Left colon (tissue), 2 donors: Measurements from ENCODE around the gene SIX2. TPM values are rescaled to one million over a fixed set of nuclear protein-coding genes. Genes with fewer than 3 reads are reported as not detected.
"Not testable (repeated sequence)": the region's sequence is repeated elsewhere in the genome, so short reads cannot be mapped to it uniquely, and the experiment has no call there.

Experiments used
- ATAC-seq: fragments of 200-7000 bp; cut with Tn5 transposase; one replicate; pipeline ENCODE4 v1.9.1; 2020; ENCODE audit warnings: mild to moderate bottlenecking, moderate library complexity
- DNase-seq, 2 donors: peaks; one replicate each; pipeline ENCODE4 v3.0.0-alpha.2; 2020
- intact Hi-C, 2 donors: fragments of 100-400 bp; cut with DNase I in 1 of 2; cut with micrococcal nuclease in 1 of 2; formaldehyde crosslinking; loops; one replicate each; pipeline versions ENCODE4 v1.11.2 to v1.14.0; 2022; cut with DNase I, micrococcal nuclease
- long read RNA-seq: library from polyadenylated mRNA; unstranded; transcript quantifications from one replicate; pipeline ENCODE4 v2.0.0, GENCODE V29; 2021
- total RNA-seq, 2 donors: library from RNA; stranded (reverse); fragmentation: NEBNext Ultra II Directional; extraction: Animal tissue kit (Norgen Biotek cat#: 25700); gene quantifications; one replicate each; pipeline ENCODE4 v1.2.1, GENCODE V29; 2021
- donor health status: DM: no; HTN: no; CAD: no.
- donor health status: DM: yes; HTN: yes; CAD: no.

SIX2 gene
- not detected for total RNA-seq
- long read RNA-seq = 0 reads

DNA sequence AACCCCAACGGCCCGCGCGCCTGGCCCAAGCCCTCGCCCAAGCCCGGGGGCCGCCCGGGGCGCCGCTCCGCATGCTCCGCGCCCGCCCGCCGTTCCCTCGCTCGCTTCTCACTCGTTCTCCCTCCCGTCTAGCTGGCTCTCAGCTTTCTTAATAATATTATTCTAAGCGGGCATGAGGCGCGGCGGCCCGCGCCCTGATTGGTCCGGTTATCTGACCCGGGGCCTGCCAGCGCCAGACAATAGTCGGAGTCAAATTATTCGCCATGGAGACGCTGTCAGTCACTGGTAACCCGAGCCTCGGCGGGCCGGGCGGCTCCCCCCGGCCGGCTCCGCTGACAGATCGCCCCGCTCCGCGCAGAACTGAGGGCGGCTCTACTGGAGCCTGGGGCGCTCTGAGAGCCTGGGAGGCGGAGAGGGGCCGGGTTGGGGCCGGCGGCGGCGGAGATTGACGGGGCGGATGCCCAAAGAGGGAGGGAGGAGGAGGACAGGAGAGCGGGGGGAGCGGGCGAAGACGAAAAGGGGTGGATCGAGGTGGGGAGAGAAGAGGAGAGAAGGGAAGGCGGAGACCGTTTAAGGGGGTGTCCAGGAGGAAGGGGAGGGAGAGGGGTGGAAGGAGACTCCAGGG lies at the start of gene SIX2:
Gene SIX2, minus strand, starts transcription at position 150 of the 625 bp plus-strand sequence. CDS start 342 bp downstream, outside the sequence.
- ATAC-seq (peak; percentile 75), DNase-seq (peak; percentile 73 to 83)
- intact Hi-C loops = no loop called here

DNA sequence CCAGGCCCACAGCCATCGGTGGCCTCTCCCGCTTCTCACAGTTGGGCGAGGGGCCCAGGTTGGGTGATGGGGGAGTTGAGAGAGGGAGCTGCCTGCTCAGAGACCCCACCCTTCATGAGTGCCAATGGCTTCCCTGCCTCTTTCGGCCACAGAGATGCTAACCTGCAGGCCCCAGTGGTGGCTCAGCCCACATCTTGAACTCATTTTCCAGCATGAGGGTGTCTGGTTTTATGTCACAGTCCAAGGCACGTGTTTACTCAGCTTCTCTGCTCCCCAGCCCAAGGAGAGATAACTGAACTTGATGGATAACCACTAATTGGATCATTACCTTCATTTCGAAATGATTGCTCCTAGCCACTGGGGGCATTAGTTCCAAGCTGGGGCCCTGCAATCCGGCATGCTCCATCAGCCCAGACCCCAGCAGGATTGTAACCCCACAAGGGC lies 45.9 kb upstream of the SIX2 start:
- ATAC-seq = no peak
- intact Hi-C loops = no loop called here
- DNase-seq = no peak

DNA sequence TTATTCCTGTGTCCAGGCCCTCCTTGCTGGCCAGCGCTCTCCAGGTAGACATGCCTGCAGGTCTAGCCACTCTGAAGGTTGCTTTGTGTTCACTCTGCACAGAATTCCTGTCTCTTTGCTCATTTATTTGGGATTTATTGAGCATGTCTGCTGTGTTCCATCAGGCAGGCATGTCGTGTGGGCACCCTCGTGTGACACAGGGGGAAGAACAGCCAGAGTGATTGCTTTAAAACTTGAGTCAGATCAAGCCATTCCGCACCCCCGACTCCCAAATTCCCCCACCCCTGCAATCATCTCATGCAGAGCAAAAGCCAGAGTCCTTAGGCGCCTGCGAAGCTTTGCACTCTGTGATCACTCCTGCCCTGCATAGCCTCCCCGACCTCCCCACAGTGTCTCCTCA lies 44.7 kb upstream of the SIX2 start:
- intact Hi-C loops = no loop called here
- ATAC-seq (no peak), DNase-seq (no peak)

DNA sequence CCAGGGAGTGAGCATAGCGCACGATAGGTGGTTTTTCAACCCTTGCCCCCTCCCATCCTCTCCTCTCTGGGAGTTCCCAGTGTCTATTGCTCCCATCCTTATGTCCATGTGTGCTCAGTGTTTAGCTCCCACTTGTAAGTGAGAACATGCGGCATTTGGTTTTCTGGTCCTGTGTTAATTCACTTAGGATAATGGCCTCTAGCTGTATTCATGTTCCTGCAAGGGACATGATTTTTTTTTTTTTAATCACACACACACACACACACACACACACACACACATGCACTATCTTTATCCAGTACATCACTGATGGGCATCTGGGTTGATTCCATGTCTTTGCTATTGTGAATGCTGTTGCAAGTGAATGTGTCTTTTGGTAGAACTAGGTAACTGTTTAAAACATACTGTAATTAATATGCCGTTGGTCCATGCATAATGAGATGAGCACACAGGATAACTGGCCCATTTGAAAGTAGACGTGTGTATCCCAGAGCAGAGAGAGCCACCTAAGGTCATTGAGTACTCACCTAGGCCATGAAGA lies 43.2 kb upstream of the SIX2 start:
- intact Hi-C loops = no loop called here
- DNase-seq (no peak), ATAC-seq (no peak)

DNA sequence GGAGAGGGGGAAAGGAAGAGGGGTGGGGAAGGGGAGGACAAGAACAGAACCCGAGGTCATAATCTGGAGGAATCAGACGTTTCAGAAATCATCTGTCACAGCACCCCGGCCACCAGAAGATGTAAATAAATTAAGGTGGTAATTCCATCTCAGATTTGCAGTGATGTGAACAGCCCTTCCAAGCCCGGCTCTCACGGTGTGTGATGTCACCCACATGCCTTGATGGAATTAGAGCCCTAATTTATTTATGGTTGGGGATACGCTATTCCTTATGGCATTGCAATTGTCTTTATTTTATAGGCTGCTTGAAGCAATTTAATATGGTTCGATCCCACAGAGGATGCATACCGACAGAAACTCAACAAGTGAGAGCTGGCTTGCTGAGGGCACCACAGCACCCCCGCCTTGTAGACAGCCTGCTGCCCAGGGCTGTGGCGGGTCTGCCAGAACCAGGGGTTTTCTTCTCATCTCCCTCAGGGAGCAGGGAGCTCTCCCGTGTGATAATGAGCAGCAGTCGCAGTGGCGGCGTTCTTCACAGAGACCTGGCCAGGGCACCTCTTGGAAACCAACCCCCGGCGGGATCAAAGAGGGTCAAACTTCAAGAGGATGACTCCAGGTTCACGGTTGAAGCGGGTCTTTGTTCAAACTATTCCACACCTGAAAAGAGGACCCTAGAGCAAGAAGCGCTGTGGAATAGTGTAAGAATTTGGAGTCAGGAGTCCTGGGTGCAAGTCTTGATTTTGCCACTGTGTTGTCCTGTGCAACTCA lies 40.5 kb upstream of the SIX2 start:
- DNase-seq (no peak), ATAC-seq (no peak)
- intact Hi-C loops = no loop called here

DNA sequence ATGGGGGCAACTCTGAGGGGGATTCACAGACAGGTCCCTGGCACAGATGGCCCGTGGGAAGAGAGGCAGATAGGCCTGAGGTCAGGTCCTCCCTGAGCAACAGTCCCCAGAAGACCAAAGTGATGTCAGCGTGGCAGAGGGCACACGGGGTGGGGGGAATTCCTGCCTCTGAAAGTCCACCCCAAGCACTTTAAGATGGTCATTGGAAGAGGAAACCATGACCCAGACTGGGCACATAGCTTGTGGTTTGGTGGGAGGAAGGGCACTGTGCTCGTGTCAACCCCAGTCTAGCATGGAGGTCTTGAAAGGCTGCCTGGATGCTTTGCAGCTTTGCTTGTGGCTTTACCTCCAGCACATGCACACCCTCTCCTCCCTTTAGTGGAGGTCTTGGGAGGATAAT lies 38.0 kb upstream of the SIX2 start:
- DNase-seq (no peak), ATAC-seq (no peak)
- intact Hi-C loops = no loop called here

DNA sequence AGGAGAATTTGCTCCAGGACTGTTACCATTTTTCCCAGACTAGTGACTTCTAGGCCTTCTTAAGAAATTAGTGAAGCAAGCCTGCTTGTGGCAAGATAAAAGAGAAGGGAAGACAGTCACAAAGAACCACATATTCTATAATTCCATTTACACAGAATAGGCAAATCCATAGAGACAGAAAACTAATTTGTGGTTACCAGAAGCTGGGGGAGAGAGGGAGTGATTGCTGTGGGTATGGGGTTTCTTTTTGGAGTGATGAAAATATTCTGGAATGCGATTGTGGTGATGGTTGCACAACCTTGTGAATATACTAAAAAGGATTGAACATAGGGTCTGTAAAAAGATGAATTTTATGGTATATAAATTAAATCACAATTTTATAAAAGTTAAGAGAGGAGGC lies 37.5 kb upstream of the SIX2 start:
- DNase-seq (no peak), ATAC-seq (no peak)
- intact Hi-C loops = no loop called here

DNA sequence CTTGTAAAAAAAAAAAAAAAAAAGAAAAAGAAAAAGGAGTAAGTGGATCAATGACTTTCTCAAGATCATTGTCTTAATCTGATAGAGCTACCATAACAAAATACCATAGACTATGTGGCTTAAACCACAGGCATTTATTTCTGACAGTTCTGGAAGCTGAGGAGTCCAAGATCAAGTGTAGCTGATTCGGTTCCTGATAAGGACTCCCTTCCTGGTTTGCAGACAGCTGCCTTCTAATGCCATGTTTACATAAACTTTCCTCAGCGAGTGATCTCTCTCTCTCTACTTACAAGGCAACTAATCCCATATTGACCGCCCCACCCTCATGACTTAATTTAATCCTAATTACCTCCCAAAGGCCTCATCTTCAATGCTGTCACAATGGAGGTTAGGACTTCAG lies 36.5 kb upstream of the SIX2 start:
- ATAC-seq (no peak), DNase-seq (no peak)
- intact Hi-C loops = no loop called here

DNA sequence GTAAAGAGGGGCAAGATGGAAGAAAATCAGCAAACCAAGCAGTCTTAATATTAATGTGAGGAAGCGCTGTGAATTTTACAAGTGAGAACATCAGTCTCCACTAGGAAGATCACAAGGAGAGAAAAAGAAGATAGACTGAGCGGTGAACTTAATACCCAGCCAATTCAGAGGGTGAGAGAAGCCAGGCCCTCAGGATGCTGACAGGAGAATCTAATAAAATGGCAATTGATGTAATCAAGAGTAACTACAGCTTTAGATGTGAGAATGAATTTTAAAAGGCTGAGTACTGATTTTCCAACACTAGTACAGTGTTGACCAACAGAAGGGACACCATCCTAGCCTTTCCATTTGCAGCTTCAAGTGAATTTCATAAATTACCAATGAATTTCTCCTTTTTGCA lies 35.7 kb upstream of the SIX2 start:
- intact Hi-C loops = no loop called here
- no peak for DNase-seq
- no peak for ATAC-seq

DNA sequence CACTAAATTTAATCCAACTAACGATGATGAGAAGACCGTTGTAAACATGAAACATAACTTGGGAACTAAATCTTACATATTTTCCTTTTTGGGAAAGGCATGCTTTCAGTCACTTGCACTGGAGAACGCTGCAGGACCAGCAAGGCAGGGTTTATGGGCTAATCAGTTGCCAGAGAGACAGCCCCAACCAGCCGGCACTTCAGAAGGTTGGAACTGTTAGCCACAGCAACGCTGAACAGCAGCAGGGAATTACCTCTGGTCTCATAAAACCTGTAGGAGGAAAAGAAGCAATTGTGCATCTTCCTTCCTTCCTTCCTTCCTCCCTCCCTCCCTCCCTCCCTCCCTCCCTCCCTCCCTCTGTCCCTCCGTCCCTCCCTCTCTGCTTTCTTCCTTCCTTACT lies 33.9 kb upstream of the SIX2 start:
- intact Hi-C loops = no loop called here
- ATAC-seq = peak; percentile 100
- DNase-seq = peak; percentile 56 to 64

DNA sequence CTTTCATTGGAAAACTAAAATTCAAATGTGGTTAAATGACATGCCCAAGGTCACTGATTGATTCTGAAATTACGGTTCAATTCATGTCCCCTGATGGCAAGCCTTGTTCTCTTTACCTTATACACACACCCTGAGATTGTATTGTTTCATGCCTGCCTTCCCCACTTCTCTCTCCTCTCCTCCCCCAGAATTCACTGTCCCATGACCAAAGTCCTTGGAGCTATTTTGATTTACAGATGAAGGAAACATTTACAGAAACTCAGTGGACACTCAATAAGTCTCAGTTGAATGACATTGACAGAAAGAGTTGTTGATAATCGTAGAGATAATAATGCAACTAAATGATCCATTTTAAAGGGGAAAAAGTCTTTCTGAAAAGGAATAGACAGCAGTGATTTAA lies 33.1 kb upstream of the SIX2 start:
- DNase-seq = no peak
- peak; percentile 21 for ATAC-seq
- intact Hi-C loops = no loop called here

DNA sequence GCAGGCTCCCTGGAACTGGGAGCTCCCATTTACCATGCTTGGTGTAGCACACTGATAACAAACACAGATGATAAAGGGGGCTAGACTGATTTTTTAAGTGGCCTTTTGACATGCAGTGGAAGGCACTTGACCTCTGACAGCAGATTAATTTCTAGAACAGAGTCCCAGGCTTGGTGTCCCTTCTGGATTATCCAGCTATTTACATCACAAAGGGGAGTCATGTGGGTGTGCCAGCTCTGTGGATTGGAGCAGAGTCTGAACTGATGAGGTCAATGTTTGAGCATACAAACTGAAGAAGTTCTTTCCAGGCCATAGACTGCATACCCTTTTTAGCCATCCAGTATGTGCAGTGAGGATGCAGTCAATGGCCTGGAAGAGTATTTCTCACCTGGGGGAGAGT lies 31.5 kb upstream of the SIX2 start:
- intact Hi-C loops = no loop called here
- no peak for DNase-seq

DNA sequence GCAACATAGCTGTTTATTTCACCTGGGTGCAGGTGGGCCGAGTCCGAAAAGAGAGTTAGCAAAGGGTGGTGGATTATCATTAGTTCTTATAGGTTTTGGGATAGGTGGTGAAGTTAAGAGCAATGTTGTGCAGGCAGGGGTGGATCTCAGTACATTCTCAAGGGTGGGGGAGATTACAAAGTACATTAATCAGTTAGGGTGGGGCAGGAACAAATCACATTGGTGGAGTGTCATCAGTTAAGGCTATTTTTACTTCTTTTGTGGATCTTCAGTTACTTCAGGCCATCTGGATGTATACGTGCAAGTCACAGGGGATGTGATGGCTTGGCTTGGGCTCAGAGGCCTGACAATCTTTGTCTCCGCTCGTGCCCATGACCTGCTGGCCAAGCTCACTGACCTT lies 30.6 kb upstream of the SIX2 start:
- DNase-seq, ATAC-seq, intact Hi-C loops: not testable (repeated sequence)

More for the DNA sequence above, 31.5 kb upstream of the SIX2 start:
- ATAC-seq = no peak

DNA sequence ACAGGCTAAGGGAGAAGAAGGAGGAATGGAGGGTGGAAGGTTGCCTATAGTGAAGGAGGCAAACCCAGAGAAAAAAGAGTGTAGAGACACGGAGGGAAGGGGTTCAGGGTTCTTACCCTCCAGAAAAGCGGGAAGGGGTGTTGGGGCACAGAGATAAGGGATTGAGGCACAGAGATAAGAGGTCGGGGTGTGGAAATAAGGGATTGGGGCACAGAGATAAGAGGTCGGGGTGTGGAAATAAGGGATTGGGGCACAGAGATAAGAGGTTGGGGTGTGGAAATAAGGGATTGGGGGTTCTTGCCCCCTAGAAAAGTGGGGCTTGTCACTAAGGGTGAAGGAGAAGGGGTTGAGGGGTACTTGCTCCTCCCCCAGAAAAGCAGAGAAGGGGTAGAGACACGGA lies 29.6 kb upstream of the SIX2 start:
- intact Hi-C loops, DNase-seq, ATAC-seq: not testable (repeated sequence)

DNA sequence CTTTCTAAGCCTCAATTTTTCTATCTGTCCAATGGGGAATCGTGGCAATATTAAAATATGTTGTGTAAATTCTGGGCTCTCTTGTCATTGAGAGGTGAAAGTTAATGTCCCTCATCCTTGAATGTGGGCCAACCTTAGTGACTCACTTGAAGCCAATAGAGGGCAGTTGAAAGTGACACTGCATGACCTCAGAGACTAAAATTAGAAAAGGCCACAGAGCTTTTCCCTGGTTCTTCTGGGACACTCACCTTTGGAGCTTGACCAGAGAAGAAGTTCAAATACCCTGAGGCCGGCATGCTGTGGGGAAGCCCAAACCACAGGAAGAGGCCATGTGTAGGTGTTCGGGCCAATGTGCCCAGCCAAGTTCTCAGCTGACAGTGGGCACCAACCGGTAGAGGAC lies 24.1 kb upstream of the SIX2 start:
- no peak for ATAC-seq

DNA sequence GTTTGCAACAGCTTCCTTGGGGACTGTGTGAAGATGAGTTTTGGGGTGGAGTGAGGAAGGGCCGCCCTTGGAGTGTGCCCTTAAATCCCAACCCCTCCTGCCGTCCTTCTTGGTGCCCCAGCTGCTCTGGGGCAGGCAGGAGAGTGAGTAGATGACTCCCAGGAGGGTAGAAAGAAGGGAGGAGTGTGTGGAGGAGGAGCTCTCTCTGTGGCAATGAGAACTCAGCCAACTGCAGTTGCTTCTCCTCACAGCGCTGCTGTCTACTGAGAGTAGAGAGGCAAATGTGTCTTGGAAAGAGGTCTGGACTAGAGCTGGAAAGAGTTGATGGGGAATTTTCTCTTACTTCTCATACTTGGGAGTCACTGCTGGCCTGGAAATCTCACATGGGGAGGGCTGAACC lies 21.8 kb upstream of the SIX2 start:
- intact Hi-C loops = no loop called here
- no peak for ATAC-seq

More for the DNA sequence above, 24.1 kb upstream of the SIX2 start:
- DNase-seq = no peak
- intact Hi-C loops = no loop called here

DNA sequence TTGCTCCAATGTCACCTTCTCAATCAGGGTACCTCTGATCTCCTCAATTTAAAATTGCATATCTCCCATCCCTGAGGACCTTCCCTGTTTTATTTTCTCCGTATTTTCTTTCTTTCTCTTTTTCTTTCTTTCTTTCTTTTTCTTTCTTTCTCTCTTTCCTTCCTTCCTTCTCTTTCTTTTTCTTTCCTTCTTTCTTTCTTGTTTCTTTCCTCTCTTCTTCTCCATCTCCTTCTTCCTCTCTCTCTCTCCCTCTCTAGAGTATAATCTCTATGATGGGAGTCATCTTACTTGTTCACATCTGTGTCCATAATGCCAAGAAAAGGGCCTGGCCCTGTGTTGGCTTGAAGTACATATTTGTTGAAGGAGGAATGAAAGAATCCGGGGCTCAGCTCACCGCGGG lies 21.3 kb upstream of the SIX2 start:
- intact Hi-C loops = no loop called here
- no peak for ATAC-seq
- DNase-seq = no peak

More for the DNA sequence above, 21.8 kb upstream of the SIX2 start:
- no peak for DNase-seq

DNA sequence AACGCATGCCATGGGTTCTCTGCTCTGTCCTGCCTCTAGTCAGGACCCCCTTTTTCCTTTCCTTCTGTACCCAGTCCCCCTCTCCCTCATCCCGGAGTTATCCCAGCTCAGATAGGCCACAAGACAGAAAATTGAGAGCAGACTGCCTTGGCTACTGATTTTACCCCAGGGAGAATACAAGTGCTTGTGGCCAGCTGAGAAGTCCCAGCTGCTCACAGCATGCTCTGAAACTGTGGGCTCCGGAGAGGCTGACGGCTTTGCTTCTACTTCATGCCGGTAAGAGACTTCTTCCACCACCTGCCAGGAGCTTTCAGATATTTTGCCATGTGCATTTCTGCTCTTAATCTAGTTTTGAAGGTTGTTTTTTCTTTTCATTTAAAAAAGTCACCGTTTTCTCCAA lies 20.0 kb upstream of the SIX2 start:
- no peak for DNase-seq
- intact Hi-C loops = no loop called here
- ATAC-seq = no peak

DNA sequence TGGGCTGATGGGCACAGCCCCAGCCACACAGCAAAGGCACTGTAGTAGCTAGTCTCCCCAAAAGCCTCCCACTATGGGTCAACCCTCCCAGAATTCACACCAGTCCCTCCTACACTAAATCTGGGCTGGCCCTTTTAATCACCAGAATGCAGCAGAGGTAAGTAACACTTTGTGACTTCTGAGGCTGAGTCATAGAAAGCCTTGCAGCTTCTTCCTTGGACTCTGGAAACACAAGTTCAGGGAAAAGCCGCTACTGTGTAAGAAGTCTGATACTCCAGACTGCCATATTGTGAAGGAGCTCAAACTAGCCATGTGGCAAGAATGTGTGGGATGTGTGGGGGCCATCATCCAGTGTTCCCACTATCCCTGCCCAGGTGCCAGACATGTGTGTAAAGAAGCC lies 19.0 kb upstream of the SIX2 start:
- DNase-seq = no peak
- no peak for ATAC-seq
- intact Hi-C loops = no loop called here

DNA sequence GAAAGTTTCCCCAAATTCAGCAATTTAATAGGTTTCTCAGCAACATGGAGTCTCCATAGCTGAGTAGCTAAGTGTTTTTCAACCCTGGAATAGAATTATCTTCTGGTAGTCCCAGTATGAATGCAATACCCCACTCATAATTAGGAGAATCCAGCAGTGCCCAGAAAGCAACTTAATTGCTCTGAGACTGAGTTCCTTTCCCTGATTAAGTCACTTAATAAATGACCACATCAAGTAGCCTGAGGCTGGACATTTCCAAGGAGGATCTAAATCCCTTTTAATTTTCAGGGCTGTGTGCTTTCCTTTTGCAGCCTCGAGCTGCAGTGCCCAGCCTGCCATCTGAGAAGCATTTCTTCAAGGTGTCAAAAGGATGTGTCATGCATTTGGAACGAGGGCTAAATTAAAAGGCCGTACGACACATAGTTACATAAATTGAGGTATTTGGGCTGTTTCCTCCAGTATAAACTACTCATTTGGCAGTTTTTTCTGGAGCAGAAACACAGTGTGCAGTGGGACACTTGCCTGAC lies 17.7 kb upstream of the SIX2 start:
- no peak for DNase-seq
- no peak for ATAC-seq
- intact Hi-C loops = no loop called here
